H9 (cell line): ENCODE results near the gene CER1. TPM values are rescaled to one million over a fixed set of nuclear protein-coding genes. Genes with fewer than 3 reads are reported as not detected.

Experiments
- DNase-seq: peaks from one replicate; pipeline ENCODE4 v3.0.0-alpha.2; 2017
- H2AFZ ChIP-seq: one replicate; pipeline ENCODE4 v1.6.1; 2013; ENCODE audit warnings: mild to moderate bottlenecking, low read length, control low read depth, moderate library complexity
- H2AK5ac ChIP-seq: 2 replicates; pipeline ENCODE4 v1.6.1; 2013; ENCODE audit warnings: low read length, control low read depth, mixed read lengths; ENCODE audit not compliant: insufficient read length
- H2BK120ac ChIP-seq: one replicate; pipeline ENCODE4 v1.6.1; 2013; ENCODE audit warnings: low read depth, mild to moderate bottlenecking, low read length, control low read depth, inconsistent platforms; ENCODE audit not compliant: poor library complexity, severe bottlenecking
- H2BK12ac ChIP-seq: 2 replicates; pipeline ENCODE4 v1.6.1; 2013; ENCODE audit warnings: low read length, control low read depth, mixed read lengths, low read depth; ENCODE audit not compliant: insufficient read length
- H2BK15ac ChIP-seq: 2 replicates; pipeline ENCODE4 v1.6.1; 2013; ENCODE audit warnings: low read depth, low read length, control low read depth
- H2BK20ac ChIP-seq: one replicate; pipeline ENCODE4 v1.6.1; 2013; ENCODE audit warnings: low read depth, mild to moderate bottlenecking, low read length, control low read depth, inconsistent platforms; ENCODE audit not compliant: poor library complexity, severe bottlenecking
- H2BK5ac ChIP-seq: 2 replicates; pipeline ENCODE4 v1.6.1; 2013; ENCODE audit warnings: low read length, control low read depth, mixed read lengths; ENCODE audit not compliant: insufficient read length
- H3K14ac ChIP-seq: 2 replicates; pipeline ENCODE4 v1.6.1; 2013; ENCODE audit warnings: low read length, control low read depth; ENCODE audit not compliant: insufficient read depth
- H3K18ac ChIP-seq: 2 replicates; pipeline ENCODE4 v1.6.1; 2013; ENCODE audit warnings: low read depth, mild to moderate bottlenecking, mixed read lengths, low read length, control low read depth; ENCODE audit not compliant: insufficient read length
- H3K23ac ChIP-seq: 2 replicates; pipeline ENCODE4 v1.6.1; 2013; ENCODE audit warnings: low read length, control low read depth, mixed read lengths, low read depth; ENCODE audit not compliant: insufficient read length
- H3K23me2 ChIP-seq: 2 replicates; pipeline ENCODE4 v1.6.1; 2013; ENCODE audit warnings: low read depth, mild to moderate bottlenecking, mixed read lengths, low read length, control low read depth; ENCODE audit not compliant: insufficient read length, poor library complexity, severe bottlenecking
- H3K27ac ChIP-seq: 2 replicates; pipeline ENCODE4 v1.5.1; 2013; ENCODE audit warnings: low read length, control low read depth, mixed read lengths, low read depth; ENCODE audit not compliant: insufficient read length
- H3K27me3 ChIP-seq: 2 replicates; pipeline ENCODE4 v1.6.1; 2013; ENCODE audit warnings: low read length, control low read depth, inconsistent platforms; ENCODE audit not compliant: insufficient read depth
- H3K4ac ChIP-seq: 2 replicates; pipeline ENCODE4 v1.6.1; 2013; ENCODE audit warnings: low read depth, mild to moderate bottlenecking, control low read depth, inconsistent platforms, low read length, moderate library complexity
- H3K4me1 ChIP-seq: 2 replicates; pipeline ENCODE4 v1.6.1; 2013; ENCODE audit warnings: low read length, control low read depth, inconsistent platforms; ENCODE audit not compliant: insufficient read depth
- H3K4me2 ChIP-seq: 2 replicates; pipeline ENCODE4 v1.6.1; 2013; ENCODE audit warnings: low read length, control low read depth, mixed read lengths; ENCODE audit not compliant: insufficient read length, insufficient read depth
- H3K56ac ChIP-seq: 2 replicates; pipeline ENCODE4 v1.6.1; 2013; ENCODE audit warnings: low read depth, mild to moderate bottlenecking, mixed read lengths, low read length, control low read depth; ENCODE audit not compliant: insufficient read length
- H3K79me1 ChIP-seq: 2 replicates; pipeline ENCODE4 v1.6.1; 2013; ENCODE audit warnings: low read depth, mild to moderate bottlenecking, moderate library complexity, low read length, control low read depth, inconsistent platforms; ENCODE audit not compliant: insufficient read depth, poor library complexity, severe bottlenecking
- H3K79me2 ChIP-seq: 2 replicates; pipeline ENCODE4 v1.6.1; 2013; ENCODE audit warnings: low read length, control low read depth, inconsistent platforms; ENCODE audit not compliant: insufficient read depth
- H3K9ac ChIP-seq: 2 replicates; pipeline ENCODE4 v1.6.1; 2013; ENCODE audit warnings: low read length, control low read depth, mixed read lengths; ENCODE audit not compliant: insufficient read length; ENCODE audit errors: extremely low read depth
- H3K9me3 ChIP-seq: one replicate; pipeline ENCODE4 v1.6.1; 2013; ENCODE audit warnings: low read depth, low read length, inconsistent platforms; ENCODE audit not compliant: control insufficient read depth
- H3T11ph ChIP-seq: one replicate; pipeline ENCODE4 v1.6.1; 2013; ENCODE audit warnings: mild to moderate bottlenecking, low read length, control low read depth, inconsistent platforms
- H4K20me1 ChIP-seq: one replicate; pipeline ENCODE4 v1.6.1; 2013; ENCODE audit not compliant: control insufficient read depth, insufficient read length, insufficient read depth
- H4K5ac ChIP-seq: 2 replicates; pipeline ENCODE4 v1.6.1; 2013; ENCODE audit warnings: low read depth, mild to moderate bottlenecking, mixed read lengths, low read length, control low read depth; ENCODE audit not compliant: insufficient read length
- H4K8ac ChIP-seq: replicated peaks from 2 replicates; pipeline ENCODE4 v1.6.1; 2013; ENCODE audit warnings: low read length, control low read depth, mixed read lengths, low read depth; ENCODE audit not compliant: insufficient read length
- H4K91ac ChIP-seq: 2 replicates; pipeline ENCODE4 v1.6.1; 2013; ENCODE audit warnings: low read depth, mild to moderate bottlenecking, moderate library complexity, mixed read lengths, low read length, control low read depth; ENCODE audit not compliant: insufficient read length
- H3K27ac Mint-ChIP-seq, 3 experiments: 2 replicates in 2 of 3; 3 replicates in 1 of 3; pipeline ENCODE4 v1.8.0; 2020 to 2021; ENCODE audit warnings: mixed read lengths in 3 of 3, mild to moderate bottlenecking in 1 of 3, moderate library complexity in 1 of 3
- H3K27me3 Mint-ChIP-seq: 2 replicates; pipeline ENCODE4 v1.8.0; 2021; ENCODE audit warnings: low read depth, mild to moderate bottlenecking, moderate library complexity, mixed read lengths
- H3K36me3 Mint-ChIP-seq, 3 experiments: 2 replicates in 2 of 3; 3 replicates in 1 of 3; pipeline ENCODE4 v1.8.0; 2020 to 2021; ENCODE audit warnings: low read depth in 3 of 3, mixed read lengths in 3 of 3; ENCODE audit not compliant: insufficient read depth in 1 of 3
- H3K4me1 Mint-ChIP-seq, 2 experiments: 2 replicates each; pipeline ENCODE4 v1.8.0; 2020; ENCODE audit warnings: mixed read lengths in 2 of 2
- H3K4me3 Mint-ChIP-seq, 2 experiments: 2 replicates in 1 of 2; 3 replicates in 1 of 2; pipeline ENCODE4 v1.8.0; 2020 to 2021; ENCODE audit warnings: mild to moderate bottlenecking in 2 of 2, mixed read lengths in 2 of 2, moderate library complexity in 1 of 2
- H3K9me3 Mint-ChIP-seq, 2 experiments: 2 replicates in 1 of 2; 3 replicates in 1 of 2; pipeline ENCODE4 v1.8.0; 2020; ENCODE audit warnings: mild to moderate bottlenecking in 2 of 2, mixed read lengths in 2 of 2, moderate library complexity in 1 of 2
- total RNA-seq: library from RNA; stranded (reverse); gene quantifications from 2 replicates; pipeline ENCODE4 v1.2.1, GENCODE V29; 2021
- TF ChIP-seq, protein P1 (sequence below): fragments of 200-600 bp; sonication (generic); conservative IDR thresholded peaks from 3 replicates; pipeline ENCODE4 v1.8.0; 2021; ENCODE audit warnings: antibody characterized with exemption, mild to moderate bottlenecking

Gene CER1
- total RNA-seq, 1 experiment from 2014 or later = 22.3 TPM

DNA sequence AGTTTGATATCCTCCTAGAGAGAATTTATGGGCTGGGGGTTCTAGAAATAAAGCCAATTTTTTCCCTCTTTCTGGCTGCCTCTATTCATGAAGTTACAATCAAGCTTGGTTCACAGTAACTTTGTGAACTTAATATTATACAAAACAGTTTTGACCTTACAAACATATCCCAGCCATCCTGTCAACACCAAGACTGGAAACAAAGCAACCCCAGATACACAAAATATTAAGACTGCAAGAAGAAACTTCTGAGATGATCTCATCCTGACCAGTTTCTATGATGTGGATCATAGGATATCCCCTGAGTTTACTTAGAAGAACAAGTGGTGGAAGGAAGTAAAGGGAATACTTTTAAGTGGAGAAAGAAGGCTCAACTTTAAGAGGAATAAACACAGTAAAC is 28.3 kb upstream of the CER1 start:
- no peak overlapping the region for H4K5ac ChIP-seq
- H2AFZ ChIP-seq = no peak overlapping the region
- H2BK5ac ChIP-seq = no peak overlapping the region
- H4K8ac ChIP-seq = no peak overlapping the region
- no peak overlapping the region for H2BK20ac ChIP-seq
- H3K79me1 ChIP-seq = no peaks in the 10 kb centered on the region
- H3K36me3 Mint-ChIP-seq = no peaks in the 10 kb centered on the region; a peak in 1 of 7 replicates
- no peak overlapping the region for H4K91ac ChIP-seq
- no peak overlapping the region for H3K56ac ChIP-seq
- H3K4me3 Mint-ChIP-seq = no peak overlapping the region
- no peak overlapping the region for H3T11ph ChIP-seq
- no peaks in the 10 kb centered on the region for H3K9me3 ChIP-seq
- no peak overlapping the region for H2BK15ac ChIP-seq
- no peaks in the 10 kb centered on the region for H3K9me3 Mint-ChIP-seq
- no peak for DNase-seq
- H3K4ac ChIP-seq = no peak overlapping the region
- H3K27ac ChIP-seq = no peak overlapping the region
- H3K9ac ChIP-seq = no peak overlapping the region
- no peaks in the 10 kb centered on the region for H3K27me3 Mint-ChIP-seq
- TF ChIP-seq, protein P1, sequence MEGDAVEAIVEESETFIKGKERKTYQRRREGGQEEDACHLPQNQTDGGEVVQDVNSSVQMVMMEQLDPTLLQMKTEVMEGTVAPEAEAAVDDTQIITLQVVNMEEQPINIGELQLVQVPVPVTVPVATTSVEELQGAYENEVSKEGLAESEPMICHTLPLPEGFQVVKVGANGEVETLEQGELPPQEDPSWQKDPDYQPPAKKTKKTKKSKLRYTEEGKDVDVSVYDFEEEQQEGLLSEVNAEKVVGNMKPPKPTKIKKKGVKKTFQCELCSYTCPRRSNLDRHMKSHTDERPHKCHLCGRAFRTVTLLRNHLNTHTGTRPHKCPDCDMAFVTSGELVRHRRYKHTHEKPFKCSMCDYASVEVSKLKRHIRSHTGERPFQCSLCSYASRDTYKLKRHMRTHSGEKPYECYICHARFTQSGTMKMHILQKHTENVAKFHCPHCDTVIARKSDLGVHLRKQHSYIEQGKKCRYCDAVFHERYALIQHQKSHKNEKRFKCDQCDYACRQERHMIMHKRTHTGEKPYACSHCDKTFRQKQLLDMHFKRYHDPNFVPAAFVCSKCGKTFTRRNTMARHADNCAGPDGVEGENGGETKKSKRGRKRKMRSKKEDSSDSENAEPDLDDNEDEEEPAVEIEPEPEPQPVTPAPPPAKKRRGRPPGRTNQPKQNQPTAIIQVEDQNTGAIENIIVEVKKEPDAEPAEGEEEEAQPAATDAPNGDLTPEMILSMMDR = no peak
- no peak overlapping the region for H2AK5ac ChIP-seq
- H3K4me1 Mint-ChIP-seq = peaks cover 20 to 22% of the 10 kb centered on the region in 2 experiments
- H3K23me2 ChIP-seq = no peaks in the 10 kb centered on the region
- no peaks in the 10 kb centered on the region; the same call in 1 of the 2 replicates for H3K4me1 ChIP-seq
- no peaks in the 10 kb centered on the region for H3K27me3 ChIP-seq
- H2BK120ac ChIP-seq = no peak overlapping the region
- H4K20me1 ChIP-seq = no peaks in the 10 kb centered on the region
- peak overlapping the region in 1 of 3 experiments; percentile 12; a peak in 1 of 7 replicates for H3K27ac Mint-ChIP-seq
- no peak overlapping the region for H3K23ac ChIP-seq
- no peak overlapping the region for H3K14ac ChIP-seq
- H3K79me2 ChIP-seq = no peaks in the 10 kb centered on the region
- no peak overlapping the region for H3K4me2 ChIP-seq
- no peak overlapping the region for H3K18ac ChIP-seq
- H2BK12ac ChIP-seq = no peak overlapping the region
